Adrenal gland (tissue), 12 donors: ENCODE results near the gene AFAP1L2. TPM values are rescaled to one million over a fixed set of nuclear protein-coding genes. Genes with fewer than 3 reads are reported as not detected.

Source experiments
- DNase-seq, 7 donors: peaks; one replicate each; pipeline ENCODE4 v3.0.0-alpha.2; 2019 to 2020
- H3K27ac ChIP-seq, 5 donors: fragments of 200-600 bp; sonication (generic) in 4 of 5; 1 replicate in 3 of 5; 2 replicates in 2 of 5; pipeline versions ENCODE4 v1.5.1 to v1.8.0; 2016 to 2020; ENCODE audit warnings: mild to moderate bottlenecking in 1 of 5
- H3K27me3 ChIP-seq: fragments of 200-600 bp; 2 replicates; pipeline ENCODE4 v1.8.0; 2021
- H3K36me3 ChIP-seq, 2 donors: fragments of 200-600 bp; replicated peaks in 1 of 2; 1 replicate in 1 of 2; 2 replicates in 1 of 2; pipeline versions ENCODE4 v1.5.1 to v1.8.0; 2018 to 2022
- H3K4me1 ChIP-seq, 2 donors: fragments of 200-600 bp; replicated peaks in 1 of 2; 1 replicate in 1 of 2; 2 replicates in 1 of 2; pipeline versions ENCODE4 v1.5.1 to v1.8.0; 2018 to 2021
- H3K4me3 ChIP-seq, 4 donors: fragments of 200-600 bp; sonication (generic) in 3 of 4; one replicate each; pipeline ENCODE4 v1.5.1; 2016 to 2018
- H3K9me3 ChIP-seq, 3 donors: fragments of 200-600 bp; sonication (generic) in 1 of 3; replicated peaks in 1 of 3; 1 replicate in 2 of 3; 2 replicates in 1 of 3; pipeline versions ENCODE4 v1.5.1 to v1.8.0; 2016 to 2021
- CTCF ChIP-seq, 6 experiments: fragments of 450-650 bp in 4 of 6; fragments of 200-600 bp in 2 of 6; sonication (generic) in 1 of 6; IDR thresholded peaks; 1 replicate in 5 of 6; 2 replicates in 1 of 6; pipeline versions ENCODE4 v1.5.1 to v1.8.0; 2016 to 2021; ENCODE audit warnings: antibody characterized with exemption in 6 of 6, mild to moderate bottlenecking in 2 of 6, moderate library complexity in 1 of 6
- POLR2A ChIP-seq, 2 donors: fragments of 450-650 bp; IDR thresholded peaks; one replicate each; pipeline ENCODE4 v1.6.1; 2017; ENCODE audit warnings: antibody characterized with exemption in 2 of 2, mild to moderate bottlenecking in 2 of 2, moderate library complexity in 1 of 2
- WGBS, 4 donors: extraction: QIAGEN DNeasy Blood & Tissue Kit in 2 of 4; methylation state at CpG; one replicate each; pipeline versions ENCODE4 v1.1.5 to v1.1.7; 2013 to 2017; 5-methylcytosine and 5-hydroxymethylcytosine counted together
- intact Hi-C, 2 donors: fragments of 100-400 bp; cut with DNase I; formaldehyde crosslinking; loops; one replicate each; pipeline versions ENCODE4 v1.14.1 to v1.15.0; 2022 to 2023
- polyA plus RNA-seq, 3 donors: library from polyadenylated mRNA; stranded (reverse); fragments of 200-250 nt in 2 of 3; fragments of 350-450 nt in 1 of 3; fragmentation: Illumina TruSeq in 1 of 3; extraction: RNeasy Lipid Tissue Mini Kit (QIAGEN cat#74804) in 1 of 3; gene quantifications; one replicate each; pipeline ENCODE4 v1.2.3, GENCODE V29; 2013 to 2014
- total RNA-seq, 9 donors: library from RNA; depleted of rRNA in 4 of 9; stranded (reverse); fragments of >200 nt in 4 of 9; fragments of 120-200 nt in 1 of 9; fragmentation: NEBNext Ultra II Directional in 1 of 9; extraction: Animal tissue kit (Norgen Biotek cat#: 25700) in 1 of 9; gene quantifications; one replicate each; pipeline versions ENCODE4 v1.1.0 to v1.2.4, GENCODE V29; 2013 to 2023
- donor health status: healthy with polysubstance abuse.
- donor health status: Bipolar disorder and iron deficiency.
- donor health status: DM: yes; HTN: yes; CAD: no.
- donor health status: DM: no; HTN: no; CAD: no.
- donor health status: DM: no; HTN: no; CAD: no.
- donor health status: DM: yes; HTN: yes; CAD: no.

AFAP1L2 gene
- total and polyA plus RNA-seq, 12 donors, result 1.4 to 9.4 (median 3.7) TPM

- Histone ChIP-seq H3K9me3 (no peaks in the 10 kb centered on the region), H3K27ac (no peak overlapping the region), H3K4me3 (no peak overlapping the region), H3K27me3 (peaks cover 2% of the 10 kb centered on the region), H3K36me3 (no peaks in the 10 kb centered on the region), H3K4me1 (no peaks in the 10 kb centered on the region)
- TF ChIP-seq CTCF (IDR thresholded peaks at IDR 0.05) (no peak), POLR2A (IDR thresholded peaks at IDR 0.05) (no peak)
- WGBS, 4 donors, result 67 to 81% (median 77%) methylated on average over 3 of the region's 3 CpGs
- DNase-seq, result no peak
- intact Hi-C loops, result no loop called here
These were observed 29.3 kb downstream of the AFAP1L2 start for GRCh38 chr10:114375047-114375446.

- peak in 4 of 7 donors; percentile 14 to 33 (median 20) for DNase-seq
- 40 to 52% (median 47%) methylated on average over 12 to 15 of the region's 15 CpGs for WGBS, 4 donors
- TF ChIP-seq CTCF (IDR thresholded peaks at IDR 0.05) (no peak), POLR2A (IDR thresholded peaks at IDR 0.05) (no peak)
- H3K4me1 ChIP-seq, result no peaks in the 10 kb centered on the region
- H3K36me3 ChIP-seq, result no peaks in the 10 kb centered on the region
- H3K9me3 ChIP-seq, result no peaks in the 10 kb centered on the region
- no peak overlapping the region for H3K27ac ChIP-seq
- intact Hi-C loops, result no loop called here
- H3K27me3 ChIP-seq, result peaks cover 6% of the 10 kb centered on the region
- no peak overlapping the region for H3K4me3 ChIP-seq
These were observed 30.1 kb downstream of the AFAP1L2 start for GRCh38 chr10:114374053-114374791.

- no peaks in the 10 kb centered on the region for H3K36me3 ChIP-seq
- no peak for TF ChIP-seq CTCF (IDR thresholded peaks at IDR 0.05)
- TF ChIP-seq POLR2A (IDR thresholded peaks at IDR 0.05), result no peak
- H3K27ac ChIP-seq, result no peak overlapping the region
- WGBS, 4 donors, result 49 to 62% (median 51%) methylated on average over 6 of the region's 6 CpGs
- no peaks in the 10 kb centered on the region for H3K4me1 ChIP-seq
- H3K4me3 ChIP-seq, result no peak overlapping the region
- no peak for DNase-seq
- no peaks in the 10 kb centered on the region for H3K9me3 ChIP-seq
- intact Hi-C loops, result no loop called here
- peaks cover 6% of the 10 kb centered on the region for H3K27me3 ChIP-seq
These were observed 30.7 kb downstream of the AFAP1L2 start for GRCh38 chr10:114373631-114374030.

GRCh38 chr10:114372995-114373394 is 31.3 kb downstream of the AFAP1L2 start:
- Histone ChIP-seq H3K9me3 (no peaks in the 10 kb centered on the region), H3K27ac (no peak overlapping the region), H3K4me1 (no peaks in the 10 kb centered on the region), H3K36me3 (no peaks in the 10 kb centered on the region), H3K4me3 (no peak overlapping the region), H3K27me3 (peaks cover 6% of the 10 kb centered on the region)
- intact Hi-C loops, result no loop called here
- TF ChIP-seq CTCF (IDR thresholded peaks at IDR 0.05), result no peak
- no peak for TF ChIP-seq POLR2A (IDR thresholded peaks at IDR 0.05)
- DNase-seq, result no peak
- WGBS, 4 donors, result 67 to 76% (median 73%) methylated on average over 5 of the region's 5 CpGs
